ENCODE measurements around the gene NXPH3.

GRCh38 chr17:49571283-49571682 lies 4.4 kb upstream of the NXPH3 start:
- TF ChIP-seq CTCF (IDR thresholded peaks at IDR 0.05; ENCODE audit: low read length), result no peak
- no peak for TF ChIP-seq EZH2 (optimal IDR thresholded peaks at IDR 0.05; ENCODE audit: low read depth, low read length)
